Neural cell (in vitro differentiated cells): ENCODE results near the gene S100A13.
"Not testable (repeated sequence)": the region's sequence is repeated elsewhere in the genome, so short reads cannot be mapped to it uniquely, and the experiment has no call there.

Experiments
- EZH2 ChIP-seq: fragments of 200-600, 300-800 bp; shearing (Covaris generic), sonication (generic); IDR thresholded peaks from 2 replicates; pipeline ENCODE4 v1.6.1; 2014; ENCODE audit warnings: antibody characterized with exemption, low read length, borderline replicate concordance, mild to moderate bottlenecking; ENCODE audit not compliant: insufficient read depth, poor library complexity, severe bottlenecking
- POLR2AphosphoS5 ChIP-seq: IDR thresholded peaks from 2 replicates; pipeline ENCODE4 v1.6.1; 2012
- SMC3 ChIP-seq: fragments of 450-650 bp; conservative IDR thresholded peaks from 2 replicates; pipeline ENCODE4 v1.6.1; 2014; ENCODE audit warnings: antibody characterized with exemption, mild to moderate bottlenecking, moderate library complexity; ENCODE audit not compliant: poor library complexity
- TF ChIP-seq, protein P1 (sequence below): fragments of 450-650 bp; IDR thresholded peaks from 2 replicates; pipeline ENCODE4 v1.5.1; 2014; ENCODE audit warnings: antibody characterized with exemption, mild to moderate bottlenecking, moderate library complexity; ENCODE audit not compliant: poor library complexity, severe bottlenecking
- TF ChIP-seq, protein P2 (sequence below): IDR thresholded peaks from 2 replicates; pipeline ENCODE4 v1.6.1; 2012; ENCODE audit warnings: borderline replicate concordance

DNA sequence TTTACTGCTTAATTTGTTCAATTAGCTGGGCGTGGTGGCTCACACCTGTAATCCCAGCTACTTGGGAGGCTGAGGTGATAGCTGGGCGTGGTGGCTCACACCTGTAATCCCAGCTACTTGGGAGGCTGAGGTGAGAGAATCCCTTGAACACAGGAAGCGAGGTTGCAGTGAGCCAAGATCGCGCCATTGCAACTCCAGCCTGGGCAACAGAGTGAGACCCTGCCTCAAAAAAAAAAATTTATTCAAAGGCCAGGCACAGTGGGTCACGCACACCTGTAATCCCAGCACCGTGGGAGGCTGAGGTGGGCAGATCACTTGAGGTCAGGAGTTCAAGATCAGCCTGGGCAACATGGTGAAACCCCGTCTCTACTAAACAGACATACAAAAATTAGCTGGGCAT, 41.4 kb upstream of the S100A13 start:
- TF ChIP-seq, protein P1, sequence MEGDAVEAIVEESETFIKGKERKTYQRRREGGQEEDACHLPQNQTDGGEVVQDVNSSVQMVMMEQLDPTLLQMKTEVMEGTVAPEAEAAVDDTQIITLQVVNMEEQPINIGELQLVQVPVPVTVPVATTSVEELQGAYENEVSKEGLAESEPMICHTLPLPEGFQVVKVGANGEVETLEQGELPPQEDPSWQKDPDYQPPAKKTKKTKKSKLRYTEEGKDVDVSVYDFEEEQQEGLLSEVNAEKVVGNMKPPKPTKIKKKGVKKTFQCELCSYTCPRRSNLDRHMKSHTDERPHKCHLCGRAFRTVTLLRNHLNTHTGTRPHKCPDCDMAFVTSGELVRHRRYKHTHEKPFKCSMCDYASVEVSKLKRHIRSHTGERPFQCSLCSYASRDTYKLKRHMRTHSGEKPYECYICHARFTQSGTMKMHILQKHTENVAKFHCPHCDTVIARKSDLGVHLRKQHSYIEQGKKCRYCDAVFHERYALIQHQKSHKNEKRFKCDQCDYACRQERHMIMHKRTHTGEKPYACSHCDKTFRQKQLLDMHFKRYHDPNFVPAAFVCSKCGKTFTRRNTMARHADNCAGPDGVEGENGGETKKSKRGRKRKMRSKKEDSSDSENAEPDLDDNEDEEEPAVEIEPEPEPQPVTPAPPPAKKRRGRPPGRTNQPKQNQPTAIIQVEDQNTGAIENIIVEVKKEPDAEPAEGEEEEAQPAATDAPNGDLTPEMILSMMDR, result not testable (repeated sequence)
- not testable (repeated sequence) for TF ChIP-seq EZH2, SMC3, POLR2AphosphoS5
- TF ChIP-seq, protein P2, sequence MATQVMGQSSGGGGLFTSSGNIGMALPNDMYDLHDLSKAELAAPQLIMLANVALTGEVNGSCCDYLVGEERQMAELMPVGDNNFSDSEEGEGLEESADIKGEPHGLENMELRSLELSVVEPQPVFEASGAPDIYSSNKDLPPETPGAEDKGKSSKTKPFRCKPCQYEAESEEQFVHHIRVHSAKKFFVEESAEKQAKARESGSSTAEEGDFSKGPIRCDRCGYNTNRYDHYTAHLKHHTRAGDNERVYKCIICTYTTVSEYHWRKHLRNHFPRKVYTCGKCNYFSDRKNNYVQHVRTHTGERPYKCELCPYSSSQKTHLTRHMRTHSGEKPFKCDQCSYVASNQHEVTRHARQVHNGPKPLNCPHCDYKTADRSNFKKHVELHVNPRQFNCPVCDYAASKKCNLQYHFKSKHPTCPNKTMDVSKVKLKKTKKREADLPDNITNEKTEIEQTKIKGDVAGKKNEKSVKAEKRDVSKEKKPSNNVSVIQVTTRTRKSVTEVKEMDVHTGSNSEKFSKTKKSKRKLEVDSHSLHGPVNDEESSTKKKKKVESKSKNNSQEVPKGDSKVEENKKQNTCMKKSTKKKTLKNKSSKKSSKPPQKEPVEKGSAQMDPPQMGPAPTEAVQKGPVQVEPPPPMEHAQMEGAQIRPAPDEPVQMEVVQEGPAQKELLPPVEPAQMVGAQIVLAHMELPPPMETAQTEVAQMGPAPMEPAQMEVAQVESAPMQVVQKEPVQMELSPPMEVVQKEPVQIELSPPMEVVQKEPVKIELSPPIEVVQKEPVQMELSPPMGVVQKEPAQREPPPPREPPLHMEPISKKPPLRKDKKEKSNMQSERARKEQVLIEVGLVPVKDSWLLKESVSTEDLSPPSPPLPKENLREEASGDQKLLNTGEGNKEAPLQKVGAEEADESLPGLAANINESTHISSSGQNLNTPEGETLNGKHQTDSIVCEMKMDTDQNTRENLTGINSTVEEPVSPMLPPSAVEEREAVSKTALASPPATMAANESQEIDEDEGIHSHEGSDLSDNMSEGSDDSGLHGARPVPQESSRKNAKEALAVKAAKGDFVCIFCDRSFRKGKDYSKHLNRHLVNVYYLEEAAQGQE, result not testable (repeated sequence)
